Uterus (tissue), 4 donors: ENCODE data around the gene PCDHA7. TPM values are rescaled to one million over a fixed set of nuclear protein-coding genes. Genes with fewer than 3 reads are reported as not detected.

Source experiments
- DNase-seq, 2 donors: peaks; one replicate each; pipeline ENCODE4 v3.0.0-alpha.2; 2019 to 2020
- H3K27ac ChIP-seq, 2 donors: fragments of 200-600 bp; sonication (generic); 1 replicate in 1 of 2; 2 replicates in 1 of 2; pipeline ENCODE4 v1.5.1; 2016 to 2018
- H3K27me3 ChIP-seq, 2 donors: fragments of 200-600 bp; sonication (generic); one replicate each; pipeline ENCODE4 v1.5.1; 2018 to 2019; ENCODE audit warnings: control low read depth in 1 of 2
- H3K36me3 ChIP-seq, 2 donors: fragments of 200-600 bp; sonication (generic); one replicate each; pipeline ENCODE4 v1.5.1; 2019; ENCODE audit warnings: control low read depth in 1 of 2
- H3K4me1 ChIP-seq, 2 donors: fragments of 200-600 bp; sonication (generic); one replicate each; pipeline ENCODE4 v1.5.1; 2018 to 2019; ENCODE audit warnings: control low read depth in 1 of 2
- H3K4me3 ChIP-seq, 2 donors: fragments of 200-600 bp; sonication (generic); 1 replicate in 1 of 2; 2 replicates in 1 of 2; pipeline ENCODE4 v1.5.1; 2018 to 2019; ENCODE audit warnings: mild to moderate bottlenecking in 1 of 2
- H3K9me3 ChIP-seq, 2 donors: fragments of 200-600 bp; sonication (generic); one replicate each; pipeline ENCODE4 v1.5.1; 2019; ENCODE audit warnings: control low read depth in 1 of 2
- CTCF ChIP-seq, 4 experiments: fragments of 200-600 bp in 2 of 4; fragments of 450-650 bp in 2 of 4; sonication (generic) in 2 of 4; IDR thresholded peaks; one replicate each; pipeline ENCODE4 v1.5.1; 2016 to 2019; ENCODE audit warnings: antibody characterized with exemption in 4 of 4, mild to moderate bottlenecking in 2 of 4, moderate library complexity in 1 of 4
- POLR2A ChIP-seq, 2 donors: fragments of 450-650 bp; IDR thresholded peaks; one replicate each; pipeline ENCODE4 v1.6.1; 2016; ENCODE audit warnings: antibody characterized with exemption in 2 of 2, mild to moderate bottlenecking in 1 of 2, moderate library complexity in 1 of 2
- intact Hi-C: fragments of 100-400 bp; cut with DNase I; formaldehyde crosslinking; loops from one replicate; pipeline ENCODE4 v1.15.1; 2023; ENCODE audit warnings: low total_unique reads
- total RNA-seq, 4 donors: library from RNA; depleted of rRNA in 3 of 4; stranded (reverse); fragments of >200 nt in 3 of 4; gene quantifications; one replicate each; pipeline versions ENCODE4 v1.1.0 to v1.2.4, GENCODE V29; 2014 to 2023
- donor health status: DM: yes; HTN: yes; CAD: no.

Gene PCDHA7
- total RNA-seq, 4 donors from 2014 or later = 0.98 to 24.6 (median 2.2) TPM; not detected in 1

GRCh38 chr5:140857177-140857986 lies 23.3 kb downstream of the PCDHA7 start:
- no peak overlapping the region for H3K4me3 ChIP-seq
- no peak overlapping the region for H3K27ac ChIP-seq
- no peaks in the 10 kb centered on the region for H3K27me3 ChIP-seq
- TF ChIP-seq CTCF (IDR thresholded peaks at IDR 0.05) (no peak), POLR2A (IDR thresholded peaks at IDR 0.05) (no peak)
- no peaks in the 10 kb centered on the region for H3K36me3 ChIP-seq
- intact Hi-C loops = no loop called here
- no peaks in the 10 kb centered on the region for H3K4me1 ChIP-seq
- no peaks in the 10 kb centered on the region for H3K9me3 ChIP-seq
- DNase-seq = no peak

DNA sequence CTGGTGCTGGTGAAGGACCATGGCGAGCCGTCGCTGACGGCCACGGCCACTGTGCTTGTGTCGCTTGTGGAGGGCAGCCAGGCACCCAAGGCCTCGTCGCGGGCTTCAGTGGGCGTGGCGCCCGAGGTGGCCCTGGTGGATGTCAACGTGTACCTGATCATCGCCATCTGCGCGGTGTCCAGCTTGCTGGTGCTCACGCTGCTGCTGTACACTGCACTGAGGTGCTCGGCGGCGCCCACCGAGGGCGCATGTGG lies 23.8 kb downstream of the PCDHA7 start:
- no peaks in the 10 kb centered on the region for H3K27me3 ChIP-seq
- H3K4me1 ChIP-seq = no peaks in the 10 kb centered on the region
- H3K4me3 ChIP-seq = no peak overlapping the region
- intact Hi-C loops = no loop called here
- H3K36me3 ChIP-seq = no peaks in the 10 kb centered on the region
- TF ChIP-seq CTCF (IDR thresholded peaks at IDR 0.05) = no peak
- no peak for TF ChIP-seq POLR2A (IDR thresholded peaks at IDR 0.05)
- no peak for DNase-seq
- H3K27ac ChIP-seq = no peak overlapping the region
- H3K9me3 ChIP-seq = peaks cover 0 to 4% of the 10 kb centered on the region in 2 donors

GRCh38 chr5:140862441-140863295 lies 28.6 kb downstream of the PCDHA7 start:
- H3K4me1 ChIP-seq = no peaks in the 10 kb centered on the region
- H3K27ac ChIP-seq = no peak overlapping the region
- no peak for DNase-seq
- no peaks in the 10 kb centered on the region for H3K27me3 ChIP-seq
- intact Hi-C loops = no loop called here
- TF ChIP-seq CTCF (IDR thresholded peaks at IDR 0.05) (no peak), POLR2A (IDR thresholded peaks at IDR 0.05) (no peak)
- peaks cover 0 to 11% of the 10 kb centered on the region in 2 donors for H3K9me3 ChIP-seq
- no peaks in the 10 kb centered on the region for H3K36me3 ChIP-seq
- no peak overlapping the region for H3K4me3 ChIP-seq

DNA sequence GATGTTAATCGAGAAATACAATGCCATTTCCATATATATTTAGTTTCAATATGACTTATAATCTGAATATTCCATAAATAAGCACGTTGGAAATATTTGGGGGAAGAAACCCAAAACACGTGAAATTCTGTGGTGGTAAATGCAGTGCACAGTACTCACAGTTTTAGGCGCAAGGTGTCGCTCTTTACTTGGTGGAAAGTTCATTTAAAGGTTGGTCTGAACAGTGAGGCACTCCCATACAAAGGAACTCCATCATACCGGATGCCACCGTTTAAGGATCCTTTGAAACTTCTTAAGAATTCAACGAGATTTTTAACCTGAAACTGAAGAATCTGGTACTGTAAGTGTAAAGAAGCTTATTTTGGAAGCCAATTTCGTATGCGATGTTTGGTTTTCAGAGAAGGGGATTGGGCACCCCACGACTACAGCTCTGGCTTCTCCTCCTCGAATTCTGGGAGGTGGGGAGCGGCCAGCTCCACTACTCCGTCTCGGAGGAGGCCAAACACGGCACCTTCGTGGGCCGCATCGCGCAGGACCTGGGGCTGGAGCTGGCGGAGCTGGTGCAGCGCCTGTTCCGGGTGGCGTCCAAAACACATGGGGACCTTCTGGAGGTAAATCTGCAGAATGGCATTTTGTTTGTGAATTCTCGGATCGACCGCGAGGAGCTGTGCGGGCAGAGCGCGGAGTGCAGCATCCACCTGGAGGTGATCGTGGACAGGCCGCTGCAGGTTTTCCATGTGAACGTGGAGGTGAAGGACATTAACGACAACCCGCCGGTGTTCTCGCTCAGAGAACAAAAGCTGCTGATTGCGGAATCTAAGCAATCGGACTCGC lies 34.9 kb downstream of the PCDHA7 start, which contains the start of gene PCDHA11:
TSS of gene PCDHA11 (plus strand) at position 237 of the 834 bp plus-strand sequence. CDS start at position 384, 147 bp downstream.
- no peak within 1 kb of the TSS for H3K4me3 ChIP-seq

More for the DNA sequence above, 34.9 kb downstream of the PCDHA7 start, which contains the start of gene PCDHA11:
- no peak for DNase-seq
- H3K4me1 ChIP-seq = no peaks in the 10 kb centered on the region
- H3K27ac ChIP-seq = no peak within 1 kb of the TSS
- TF ChIP-seq CTCF (IDR thresholded peaks at IDR 0.05) = peak in 3 of 4 experiments; percentile 8 to 30 (median 12)
- no peak for TF ChIP-seq POLR2A (IDR thresholded peaks at IDR 0.05)
- intact Hi-C loops = no loop called here
- H3K27me3 ChIP-seq = no peaks in the 10 kb centered on the region
- no peaks in the 10 kb centered on the region for H3K9me3 ChIP-seq
- no peaks in the 10 kb centered on the region for H3K36me3 ChIP-seq
